Peyer's patch (tissue), 4 donors: ENCODE results near the gene AMZ2. TPM values are rescaled to one million over a fixed set of nuclear protein-coding genes. Genes with fewer than 3 reads are reported as not detected.

ENCODE experiments used
- DNase-seq, 3 donors: peaks; one replicate each; pipeline ENCODE4 v3.0.0-alpha.2; 2017 to 2019
- H3K27ac ChIP-seq, 4 donors: fragments of 200-600 bp; sonication (generic); one replicate each; pipeline ENCODE4 v1.5.1; 2016 to 2019
- H3K27me3 ChIP-seq, 2 donors: fragments of 200-600 bp; sonication (generic); one replicate each; pipeline ENCODE4 v1.5.1; 2019
- H3K36me3 ChIP-seq, 3 donors: fragments of 200-600 bp; sonication (generic); one replicate each; pipeline ENCODE4 v1.5.1; 2016 to 2019
- H3K4me1 ChIP-seq, 4 donors: fragments of 200-600 bp; sonication (generic); one replicate each; pipeline ENCODE4 v1.5.1; 2016 to 2019
- H3K4me3 ChIP-seq, 4 donors: fragments of 200-600 bp; sonication (generic); 1 replicate in 3 of 4; 2 replicates in 1 of 4; pipeline ENCODE4 v1.5.1; 2016 to 2019; ENCODE audit warnings: mild to moderate bottlenecking in 1 of 4
- H3K9me3 ChIP-seq, 4 donors: fragments of 200-600 bp; sonication (generic); one replicate each; pipeline ENCODE4 v1.5.1; 2016 to 2019; ENCODE audit warnings: mild to moderate bottlenecking in 1 of 4
- POLR2A ChIP-seq, 2 donors: fragments of 450-650 bp; IDR thresholded peaks; one replicate each; pipeline ENCODE4 v1.5.1; 2017; ENCODE audit warnings: antibody characterized with exemption in 2 of 2, mild to moderate bottlenecking in 2 of 2, moderate library complexity in 2 of 2
- total RNA-seq, 4 donors: library from RNA; depleted of rRNA; stranded (reverse); fragments of >200 nt; gene quantifications; one replicate each; pipeline ENCODE4 v1.1.0, GENCODE V29; 2016
- TF ChIP-seq, protein P1 (sequence below), 6 experiments: fragments of 450-650 bp in 4 of 6; fragments of 200-600 bp in 2 of 6; sonication (generic) in 1 of 6; IDR thresholded peaks; one replicate each; pipeline ENCODE4 v1.5.1; 2017 to 2019; ENCODE audit warnings: antibody characterized with exemption in 6 of 6, mild to moderate bottlenecking in 3 of 6, moderate library complexity in 1 of 6

The AMZ2 gene
- total RNA-seq, 4 donors from 2014 or later: 18.0 to 38.8 (median 31.2) TPM

DNA sequence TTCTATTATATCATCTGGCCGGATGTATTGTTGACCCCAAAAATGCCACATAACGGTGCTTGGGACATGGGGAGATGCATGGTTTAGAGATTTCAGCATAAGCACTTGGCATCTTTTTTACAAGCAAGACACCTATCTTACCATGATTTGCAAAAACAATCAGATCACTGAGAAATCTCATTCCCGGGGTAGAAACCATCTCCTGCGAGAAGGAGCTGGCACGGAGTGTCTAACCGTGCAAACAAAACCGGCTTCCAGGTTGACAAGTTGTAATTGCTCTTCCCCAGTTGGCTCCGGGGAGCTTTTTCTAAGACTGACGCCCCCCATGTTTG is 42.1 kb downstream of the AMZ2 start:
- Histone ChIP-seq H3K27ac (peak overlapping the region in 2 of 4 donors; percentile 90 to 99), H3K9me3 (no peaks in the 10 kb centered on the region), H3K4me3 (peak overlapping the region; percentile 65 to 90 (median 74)), H3K4me1 (peaks cover 0 to 29% (median 16%) of the 10 kb centered on the region in 4 donors), H3K36me3 (no peaks in the 10 kb centered on the region), H3K27me3 (peaks cover 0 to 26% of the 10 kb centered on the region in 2 donors)
- TF ChIP-seq POLR2A (IDR thresholded peaks at IDR 0.05): no peak
- TF ChIP-seq, protein P1, sequence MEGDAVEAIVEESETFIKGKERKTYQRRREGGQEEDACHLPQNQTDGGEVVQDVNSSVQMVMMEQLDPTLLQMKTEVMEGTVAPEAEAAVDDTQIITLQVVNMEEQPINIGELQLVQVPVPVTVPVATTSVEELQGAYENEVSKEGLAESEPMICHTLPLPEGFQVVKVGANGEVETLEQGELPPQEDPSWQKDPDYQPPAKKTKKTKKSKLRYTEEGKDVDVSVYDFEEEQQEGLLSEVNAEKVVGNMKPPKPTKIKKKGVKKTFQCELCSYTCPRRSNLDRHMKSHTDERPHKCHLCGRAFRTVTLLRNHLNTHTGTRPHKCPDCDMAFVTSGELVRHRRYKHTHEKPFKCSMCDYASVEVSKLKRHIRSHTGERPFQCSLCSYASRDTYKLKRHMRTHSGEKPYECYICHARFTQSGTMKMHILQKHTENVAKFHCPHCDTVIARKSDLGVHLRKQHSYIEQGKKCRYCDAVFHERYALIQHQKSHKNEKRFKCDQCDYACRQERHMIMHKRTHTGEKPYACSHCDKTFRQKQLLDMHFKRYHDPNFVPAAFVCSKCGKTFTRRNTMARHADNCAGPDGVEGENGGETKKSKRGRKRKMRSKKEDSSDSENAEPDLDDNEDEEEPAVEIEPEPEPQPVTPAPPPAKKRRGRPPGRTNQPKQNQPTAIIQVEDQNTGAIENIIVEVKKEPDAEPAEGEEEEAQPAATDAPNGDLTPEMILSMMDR (IDR thresholded peaks at IDR 0.05): no peak
- DNase-seq: no peak

DNA sequence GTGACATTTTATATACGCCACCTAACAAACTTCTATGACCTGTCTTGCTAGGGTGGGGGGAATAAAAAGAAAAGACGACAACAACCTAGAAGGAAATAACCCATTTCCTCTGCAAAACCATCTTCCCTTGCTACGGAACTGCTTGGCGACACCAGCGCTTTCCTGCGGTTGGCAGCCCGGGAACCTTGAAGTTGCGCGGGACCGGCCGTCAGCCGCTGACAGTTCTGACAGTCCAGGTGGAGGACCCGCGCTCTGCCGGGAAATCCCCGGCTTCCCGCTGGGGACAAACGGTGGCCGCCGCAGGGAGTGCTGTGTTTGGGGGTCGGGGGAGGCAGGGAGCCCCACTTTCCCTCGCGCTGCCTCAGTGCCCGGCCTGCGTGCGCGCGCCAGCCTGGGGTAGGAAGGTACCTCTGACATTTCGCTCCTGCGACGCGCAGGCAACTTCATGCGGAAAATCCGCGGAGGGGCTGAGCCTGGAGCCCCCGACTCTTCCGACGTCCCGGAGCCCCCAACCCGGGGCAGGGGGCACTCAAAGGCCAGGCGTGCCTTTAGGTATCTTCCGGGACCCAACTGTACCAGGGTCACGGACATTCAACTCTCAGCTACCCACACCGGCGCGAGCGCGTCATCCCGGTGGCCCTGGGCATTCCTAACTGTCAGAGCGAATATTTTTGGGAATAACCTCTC is 42.6 kb downstream of the AMZ2 start:
- DNase-seq: peak; percentile 52 to 74 (median 62)
- H3K4me1 ChIP-seq: peaks cover 0 to 29% (median 16%) of the 10 kb centered on the region in 4 donors
- H3K27me3 ChIP-seq: peaks cover 0 to 26% of the 10 kb centered on the region in 2 donors
- H3K27ac ChIP-seq: peak overlapping the region; percentile 88 to 99 (median 90)
- TF ChIP-seq POLR2A (IDR thresholded peaks at IDR 0.05): no peak
- TF ChIP-seq, protein P1 (IDR thresholded peaks at IDR 0.05): no peak
- peak overlapping the region; percentile 65 to 90 (median 74) for H3K4me3 ChIP-seq
- H3K36me3 ChIP-seq: no peaks in the 10 kb centered on the region
- no peaks in the 10 kb centered on the region for H3K9me3 ChIP-seq

DNA sequence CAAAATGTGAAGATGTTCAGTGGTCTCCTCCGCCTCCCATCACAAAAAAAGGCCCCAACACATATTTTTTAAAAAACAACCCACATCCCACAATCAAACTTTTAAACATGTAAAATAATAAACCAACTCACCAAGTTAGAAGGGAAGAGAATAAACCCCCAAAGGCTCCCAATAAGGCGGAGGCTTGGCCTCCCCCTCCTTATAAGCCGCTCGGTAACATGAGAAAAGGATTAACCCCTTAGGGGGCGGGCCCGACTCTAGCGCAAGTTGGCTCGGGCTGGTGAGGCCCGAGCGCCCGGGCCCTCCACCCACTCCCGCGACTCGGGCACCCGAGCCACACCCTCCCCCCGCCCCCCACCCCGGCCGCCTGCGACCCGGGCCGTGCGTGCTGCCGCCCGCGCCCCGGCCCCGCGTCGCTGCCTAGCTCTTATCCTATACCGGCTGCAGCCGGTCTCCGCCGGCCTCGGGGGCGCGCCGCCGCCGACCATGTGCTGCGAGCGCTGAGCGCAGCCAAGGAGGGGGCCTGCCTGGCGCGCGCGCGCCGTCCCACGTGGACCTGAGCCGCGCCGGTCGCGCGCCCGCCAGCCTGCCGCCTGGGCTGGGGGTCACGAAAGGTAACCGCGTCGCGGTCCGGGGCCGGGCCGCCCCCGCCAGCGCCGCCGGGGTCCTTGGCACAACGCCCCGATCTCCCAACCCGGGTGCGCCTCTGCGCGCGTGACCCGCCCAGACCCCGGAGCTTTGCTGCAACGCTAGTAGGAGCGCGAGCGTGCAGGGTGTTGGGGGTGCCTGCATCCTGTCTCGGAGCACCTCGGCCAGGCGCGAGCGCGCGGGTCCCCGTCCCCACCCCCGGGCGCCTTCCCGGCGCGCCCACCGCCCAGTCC is 43.4 kb downstream of the AMZ2 start, which contains the start of the genes ARSG and SLC16A6:
TSS of gene ARSG (plus strand) at position 541 of the 881 bp plus-strand sequence. CDS start 15,999 bp downstream, outside the sequence.
TSS of gene SLC16A6 (minus strand) at position 173 of the 881 bp plus-strand sequence. CDS start 12,807 bp downstream, outside the sequence.
- Histone ChIP-seq H3K4me3 (peak within 1 kb of the TSS; percentile 65 to 90 (median 74)), H3K27ac (peak within 1 kb of the TSS; percentile 88 to 99 (median 90)), H3K36me3 (no peaks in the 10 kb centered on the region), H3K4me1 (peaks cover 0 to 29% (median 16%) of the 10 kb centered on the region in 4 donors), H3K27me3 (peaks cover 0 to 26% of the 10 kb centered on the region in 2 donors), H3K9me3 (no peaks in the 10 kb centered on the region)
- TF ChIP-seq POLR2A (IDR thresholded peaks at IDR 0.05): no peak
- TF ChIP-seq, protein P1 (IDR thresholded peaks at IDR 0.05): no peak
- DNase-seq: peak; percentile 66 to 87 (median 81)

DNA sequence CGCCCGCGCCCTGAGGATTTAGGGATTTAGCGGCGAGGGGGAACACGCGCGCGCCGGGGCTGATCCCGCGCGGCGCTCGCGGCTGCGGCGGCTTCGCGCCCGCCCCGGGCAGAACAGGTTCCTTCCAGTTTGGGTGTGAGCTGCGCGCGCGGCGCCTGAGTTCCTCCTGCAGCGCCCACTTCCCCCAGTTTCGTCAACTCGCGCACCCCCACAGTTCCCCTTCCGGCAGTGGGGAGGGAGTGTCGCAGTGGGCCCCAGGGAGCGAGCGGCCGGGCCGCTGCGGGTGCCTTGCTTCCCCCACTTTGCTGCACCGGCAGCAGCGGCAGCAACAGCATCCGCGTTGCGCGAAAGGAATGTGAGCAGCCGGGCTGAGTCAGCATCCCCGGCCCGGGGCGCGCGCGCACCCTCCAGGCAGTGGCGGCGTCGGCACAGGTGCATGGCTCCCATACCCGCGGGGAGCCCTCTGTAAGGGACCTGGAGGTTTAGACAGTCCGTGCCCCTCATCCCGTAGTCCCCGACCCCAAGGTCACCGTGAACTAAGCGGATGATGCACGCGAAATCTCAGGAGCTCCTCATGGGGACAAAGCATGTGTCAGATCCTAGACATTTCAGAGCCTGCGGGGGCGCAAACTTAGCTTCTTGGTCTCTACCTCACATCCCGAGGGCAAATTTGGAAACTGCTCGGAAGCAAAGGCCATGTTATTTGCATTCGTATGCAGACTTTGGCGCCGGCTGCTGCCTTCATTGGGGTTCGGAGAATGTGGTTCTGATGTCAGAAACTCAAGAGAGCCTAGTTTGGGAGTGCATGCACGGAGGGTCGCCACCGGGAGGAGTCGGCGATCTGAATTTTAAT is 44.2 kb downstream of the AMZ2 start:
- Histone ChIP-seq H3K4me1 (peaks cover 0 to 29% (median 16%) of the 10 kb centered on the region in 4 donors), H3K9me3 (no peaks in the 10 kb centered on the region), H3K27me3 (peaks cover 0 to 26% of the 10 kb centered on the region in 2 donors), H3K4me3 (peak overlapping the region; percentile 65 to 90 (median 74)), H3K36me3 (no peaks in the 10 kb centered on the region), H3K27ac (peak overlapping the region; percentile 88 to 99 (median 90))
- DNase-seq: peak; percentile 72 to 96 (median 92)
- TF ChIP-seq POLR2A (IDR thresholded peaks at IDR 0.05): peak; percentile 49 to 51
- TF ChIP-seq, protein P1 (IDR thresholded peaks at IDR 0.05): no peak

DNA sequence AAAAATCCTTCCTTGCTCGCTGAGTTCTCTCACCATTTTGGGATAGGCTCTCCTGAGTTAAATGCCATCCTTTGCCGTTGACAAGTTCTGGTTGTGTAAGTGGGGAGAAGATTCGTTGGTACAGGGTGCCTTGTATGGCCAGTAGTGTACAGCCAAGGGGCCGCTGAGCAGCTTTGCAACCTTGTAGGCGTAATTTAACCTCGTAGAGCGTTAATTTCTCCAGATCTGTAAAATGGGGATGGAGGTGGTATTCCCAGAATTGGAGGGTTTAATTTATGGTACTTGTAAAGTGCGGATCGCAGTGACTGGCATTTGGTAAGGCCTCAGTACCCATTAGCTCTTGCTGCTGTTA is 44.8 kb downstream of the AMZ2 start:
- Histone ChIP-seq H3K4me1 (peaks cover 0 to 29% (median 16%) of the 10 kb centered on the region in 4 donors), H3K36me3 (no peaks in the 10 kb centered on the region), H3K9me3 (no peaks in the 10 kb centered on the region), H3K27ac (peak overlapping the region; percentile 88 to 99 (median 90)), H3K4me3 (peak overlapping the region; percentile 65 to 90 (median 74)), H3K27me3 (peaks cover 0 to 26% of the 10 kb centered on the region in 2 donors)
- no peak for TF ChIP-seq POLR2A (IDR thresholded peaks at IDR 0.05)
- TF ChIP-seq, protein P1 (IDR thresholded peaks at IDR 0.05): no peak
- DNase-seq: no peak
